ENCODE data around the gene TNRC6C. TPM values are rescaled to one million over a fixed set of nuclear protein-coding genes. Genes with fewer than 3 reads are reported as not detected.

Gene TNRC6C
- total and polyA plus RNA-seq, 4 donors: 1.3 to 7.7 (median 2.9) TPM

DNA sequence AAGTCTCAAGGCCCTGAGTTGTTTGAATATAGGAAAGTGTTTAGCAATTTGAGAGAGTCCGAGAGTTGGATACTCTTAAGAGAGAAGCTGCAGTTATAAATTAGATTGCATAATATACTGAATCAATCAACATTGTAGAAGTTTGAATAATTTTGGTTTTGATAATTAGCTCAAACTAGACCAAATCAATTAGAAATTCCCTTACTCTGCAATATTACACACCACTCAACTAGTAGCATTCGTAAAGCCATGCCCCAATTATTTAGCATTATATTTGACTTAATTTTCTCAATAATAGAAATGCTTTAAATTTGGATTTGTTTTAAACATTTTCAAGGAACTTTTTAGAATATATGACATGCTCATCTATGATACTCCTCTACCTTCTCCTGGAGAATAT is 49.1 kb downstream of the TNRC6C start (continued):
- TF ChIP-seq, protein P1, sequence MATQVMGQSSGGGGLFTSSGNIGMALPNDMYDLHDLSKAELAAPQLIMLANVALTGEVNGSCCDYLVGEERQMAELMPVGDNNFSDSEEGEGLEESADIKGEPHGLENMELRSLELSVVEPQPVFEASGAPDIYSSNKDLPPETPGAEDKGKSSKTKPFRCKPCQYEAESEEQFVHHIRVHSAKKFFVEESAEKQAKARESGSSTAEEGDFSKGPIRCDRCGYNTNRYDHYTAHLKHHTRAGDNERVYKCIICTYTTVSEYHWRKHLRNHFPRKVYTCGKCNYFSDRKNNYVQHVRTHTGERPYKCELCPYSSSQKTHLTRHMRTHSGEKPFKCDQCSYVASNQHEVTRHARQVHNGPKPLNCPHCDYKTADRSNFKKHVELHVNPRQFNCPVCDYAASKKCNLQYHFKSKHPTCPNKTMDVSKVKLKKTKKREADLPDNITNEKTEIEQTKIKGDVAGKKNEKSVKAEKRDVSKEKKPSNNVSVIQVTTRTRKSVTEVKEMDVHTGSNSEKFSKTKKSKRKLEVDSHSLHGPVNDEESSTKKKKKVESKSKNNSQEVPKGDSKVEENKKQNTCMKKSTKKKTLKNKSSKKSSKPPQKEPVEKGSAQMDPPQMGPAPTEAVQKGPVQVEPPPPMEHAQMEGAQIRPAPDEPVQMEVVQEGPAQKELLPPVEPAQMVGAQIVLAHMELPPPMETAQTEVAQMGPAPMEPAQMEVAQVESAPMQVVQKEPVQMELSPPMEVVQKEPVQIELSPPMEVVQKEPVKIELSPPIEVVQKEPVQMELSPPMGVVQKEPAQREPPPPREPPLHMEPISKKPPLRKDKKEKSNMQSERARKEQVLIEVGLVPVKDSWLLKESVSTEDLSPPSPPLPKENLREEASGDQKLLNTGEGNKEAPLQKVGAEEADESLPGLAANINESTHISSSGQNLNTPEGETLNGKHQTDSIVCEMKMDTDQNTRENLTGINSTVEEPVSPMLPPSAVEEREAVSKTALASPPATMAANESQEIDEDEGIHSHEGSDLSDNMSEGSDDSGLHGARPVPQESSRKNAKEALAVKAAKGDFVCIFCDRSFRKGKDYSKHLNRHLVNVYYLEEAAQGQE (IDR thresholded peaks at IDR 0.05): no peak
- TF ChIP-seq, protein P2, sequence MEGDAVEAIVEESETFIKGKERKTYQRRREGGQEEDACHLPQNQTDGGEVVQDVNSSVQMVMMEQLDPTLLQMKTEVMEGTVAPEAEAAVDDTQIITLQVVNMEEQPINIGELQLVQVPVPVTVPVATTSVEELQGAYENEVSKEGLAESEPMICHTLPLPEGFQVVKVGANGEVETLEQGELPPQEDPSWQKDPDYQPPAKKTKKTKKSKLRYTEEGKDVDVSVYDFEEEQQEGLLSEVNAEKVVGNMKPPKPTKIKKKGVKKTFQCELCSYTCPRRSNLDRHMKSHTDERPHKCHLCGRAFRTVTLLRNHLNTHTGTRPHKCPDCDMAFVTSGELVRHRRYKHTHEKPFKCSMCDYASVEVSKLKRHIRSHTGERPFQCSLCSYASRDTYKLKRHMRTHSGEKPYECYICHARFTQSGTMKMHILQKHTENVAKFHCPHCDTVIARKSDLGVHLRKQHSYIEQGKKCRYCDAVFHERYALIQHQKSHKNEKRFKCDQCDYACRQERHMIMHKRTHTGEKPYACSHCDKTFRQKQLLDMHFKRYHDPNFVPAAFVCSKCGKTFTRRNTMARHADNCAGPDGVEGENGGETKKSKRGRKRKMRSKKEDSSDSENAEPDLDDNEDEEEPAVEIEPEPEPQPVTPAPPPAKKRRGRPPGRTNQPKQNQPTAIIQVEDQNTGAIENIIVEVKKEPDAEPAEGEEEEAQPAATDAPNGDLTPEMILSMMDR (IDR thresholded peaks at IDR 0.05; ENCODE audit: low read depth, low read length, missing input control): no peak
- no peak for TF ChIP-seq YY1 (IDR thresholded peaks at IDR 0.05)

DNA sequence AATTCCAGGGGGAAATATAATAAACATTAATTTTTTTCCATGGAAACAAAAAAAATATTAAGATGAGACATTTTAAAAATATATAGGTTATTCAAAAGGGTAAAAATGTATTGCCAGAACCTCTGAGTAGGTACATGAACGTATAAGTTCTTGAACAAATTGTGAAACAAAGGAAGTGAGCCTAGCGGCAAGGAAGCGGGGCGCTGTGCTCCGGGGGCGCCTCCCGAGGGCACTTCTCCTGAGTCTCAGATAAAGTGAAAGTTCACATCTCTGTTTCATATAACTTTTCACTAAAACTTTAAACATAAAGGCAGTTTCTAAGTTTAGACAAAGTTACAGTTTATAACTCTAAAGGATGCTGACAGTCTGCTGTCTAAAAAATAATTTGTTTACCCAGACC is 52.3 kb downstream of the TNRC6C start:
- no peaks in the 10 kb centered on the region for H3K9me3 ChIP-seq (ENCODE audit: control insufficient read depth in 4 of 4, low read length in 3 of 4)
- TF ChIP-seq, protein P2 (IDR thresholded peaks at IDR 0.05; ENCODE audit: low read depth, low read length, missing input control): no peak
- no peak for TF ChIP-seq GABPA (IDR thresholded peaks at IDR 0.05 in 1 of 2, conservative IDR thresholded peaks at IDR 0.05 in 1 of 2)
- no peak for TF ChIP-seq HNF4A (conservative IDR thresholded peaks at IDR 0.05)
- TF ChIP-seq, protein P3, sequence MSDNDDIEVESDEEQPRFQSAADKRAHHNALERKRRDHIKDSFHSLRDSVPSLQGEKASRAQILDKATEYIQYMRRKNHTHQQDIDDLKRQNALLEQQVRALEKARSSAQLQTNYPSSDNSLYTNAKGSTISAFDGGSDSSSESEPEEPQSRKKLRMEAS (IDR thresholded peaks at IDR 0.05): no peak
- TF ChIP-seq FOXA2 (IDR thresholded peaks at IDR 0.05): no peak
- no peak for TF ChIP-seq FOXA1 (IDR thresholded peaks at IDR 0.05)
- TF ChIP-seq HNF4G (IDR thresholded peaks at IDR 0.05): no peak
- no peak for DNase-seq (ENCODE audit: low spot score)

DNA sequence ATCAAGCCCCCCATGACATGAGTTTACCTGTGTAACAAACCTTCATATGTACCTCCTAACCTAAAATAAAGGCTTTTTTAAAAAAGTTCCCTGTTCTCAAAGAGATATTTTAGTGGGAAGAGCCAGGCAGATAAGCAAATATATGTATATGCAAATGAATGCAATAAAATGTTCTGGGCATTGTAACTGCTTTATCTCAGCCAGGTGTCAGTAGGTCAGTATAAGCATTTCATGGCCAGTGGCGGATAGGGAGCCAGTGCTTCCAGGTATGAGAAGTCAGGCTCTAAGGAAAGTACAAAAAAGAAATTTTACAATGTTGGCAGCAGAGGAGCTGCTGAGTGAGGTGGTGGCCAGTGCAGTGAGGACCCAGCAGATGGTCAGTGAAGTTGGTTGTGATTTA is 53.9 kb downstream of the TNRC6C start:
- H3K9ac ChIP-seq (ENCODE audit: low read depth in 1 of 2, low read length in 2 of 2): no peak overlapping the region
- H3K36me3 ChIP-seq (ENCODE audit: control insufficient read depth in 4 of 4, insufficient read depth in 3 of 4, low read depth in 1 of 4, low read length in 3 of 4): peaks cover 0 to 1% (median 0%) of the 10 kb centered on the region in 4 donors
- WGBS: 88% methylated on average over 1 of the region's 1 CpG
- no peak overlapping the region for H3K4me3 ChIP-seq (ENCODE audit: low read depth in 1 of 3, low read length in 3 of 3)
- no peak for DNase-seq (ENCODE audit: low spot score)
- H3K27ac ChIP-seq (ENCODE audit: low read depth in 1 of 2, low read length in 2 of 2): no peak overlapping the region
- H3K4me1 ChIP-seq (ENCODE audit: control insufficient read depth in 4 of 4, insufficient read depth in 4 of 4, low read length in 3 of 4): no peaks in the 10 kb centered on the region
- no peaks in the 10 kb centered on the region for H3K27me3 ChIP-seq (ENCODE audit: control insufficient read depth in 4 of 4, insufficient read depth in 4 of 4, low read length in 3 of 4)
- H3K9me3 ChIP-seq (ENCODE audit: control insufficient read depth in 4 of 4, low read length in 3 of 4): no peaks in the 10 kb centered on the region
- TF ChIP-seq, protein P2 (IDR thresholded peaks at IDR 0.05; ENCODE audit: low read depth, low read length, missing input control): no peak
- TF ChIP-seq, protein P1 (IDR thresholded peaks at IDR 0.05): no peak
- no peak for TF ChIP-seq GABPA (IDR thresholded peaks at IDR 0.05 in 1 of 2, conservative IDR thresholded peaks at IDR 0.05 in 1 of 2)
- TF ChIP-seq, protein P4, sequence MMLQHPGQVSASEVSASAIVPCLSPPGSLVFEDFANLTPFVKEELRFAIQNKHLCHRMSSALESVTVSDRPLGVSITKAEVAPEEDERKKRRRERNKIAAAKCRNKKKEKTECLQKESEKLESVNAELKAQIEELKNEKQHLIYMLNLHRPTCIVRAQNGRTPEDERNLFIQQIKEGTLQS (IDR thresholded peaks at IDR 0.05): no peak
- TF ChIP-seq TAF1 (conservative IDR thresholded peaks at IDR 0.05): no peak
- no peak for TF ChIP-seq JUND (IDR thresholded peaks at IDR 0.05)
- no peak for TF ChIP-seq SP1 (IDR thresholded peaks at IDR 0.05)
- TF ChIP-seq HNF4A (conservative IDR thresholded peaks at IDR 0.05): no peak
- TF ChIP-seq RAD21 (IDR thresholded peaks at IDR 0.05): no peak
- no peak for TF ChIP-seq YY1 (IDR thresholded peaks at IDR 0.05)
- no peak for TF ChIP-seq HNF4G (IDR thresholded peaks at IDR 0.05)

More for the DNA sequence above, 52.3 kb downstream of the TNRC6C start:
- Histone ChIP-seq H3K27me3 (ENCODE audit: control insufficient read depth in 4 of 4, insufficient read depth in 4 of 4, low read length in 3 of 4) (no peaks in the 10 kb centered on the region), H3K9ac (ENCODE audit: low read depth in 1 of 2, low read length in 2 of 2) (no peak overlapping the region), H3K27ac (ENCODE audit: low read depth in 1 of 2, low read length in 2 of 2) (no peak overlapping the region), H3K36me3 (ENCODE audit: control insufficient read depth in 4 of 4, insufficient read depth in 3 of 4, low read depth in 1 of 4, low read length in 3 of 4) (peaks cover 0 to 1% (median 0%) of the 10 kb centered on the region in 4 donors), H3K4me3 (ENCODE audit: low read depth in 1 of 3, low read length in 3 of 3) (no peak overlapping the region), H3K4me1 (ENCODE audit: control insufficient read depth in 4 of 4, insufficient read depth in 4 of 4, low read length in 3 of 4) (no peaks in the 10 kb centered on the region)
- 79% methylated on average over 7 of the region's 7 CpGs for WGBS
